A549 (cell line): ENCODE measurements around the gene NMNAT2.

Source experiments
- ESRRA ChIP-seq: fragments of 150-350 bp; IDR thresholded peaks from 2 replicates; pipeline ENCODE4 v1.6.1; 2014; ENCODE audit warnings: mild to moderate bottlenecking, low read length, borderline replicate concordance
- NPAS2 ChIP-seq: fragments of 250-450 bp; sonication (Bioruptor Pico); IDR thresholded peaks from 2 replicates; pipeline ENCODE4 v1.8.0; 2022; ENCODE audit warnings: mild to moderate bottlenecking, moderate library complexity, borderline replicate concordance
- POLR2A ChIP-seq: IDR thresholded peaks from 2 replicates; pipeline ENCODE4 v1.6.1; 2012; ENCODE audit warnings: mild to moderate bottlenecking, low read length
- TF ChIP-seq, protein P1 (sequence below): fragments of >200 bp; sonication (Bioruptor Twin); formaldehyde crosslinking; IDR thresholded peaks from 3 replicates; pipeline ENCODE4 v1.5.1; 2016
- TF ChIP-seq, protein P2 (sequence below): fragments of 450-650 bp; IDR thresholded peaks from 2 replicates; pipeline ENCODE4 v1.6.1; 2014; ENCODE audit warnings: antibody characterized with exemption
- TF ChIP-seq, protein P3 (sequence below): fragments of >200 bp; sonication (Bioruptor Twin); formaldehyde crosslinking; IDR thresholded peaks from 3 replicates; pipeline ENCODE4 v1.6.1; 2016

DNA sequence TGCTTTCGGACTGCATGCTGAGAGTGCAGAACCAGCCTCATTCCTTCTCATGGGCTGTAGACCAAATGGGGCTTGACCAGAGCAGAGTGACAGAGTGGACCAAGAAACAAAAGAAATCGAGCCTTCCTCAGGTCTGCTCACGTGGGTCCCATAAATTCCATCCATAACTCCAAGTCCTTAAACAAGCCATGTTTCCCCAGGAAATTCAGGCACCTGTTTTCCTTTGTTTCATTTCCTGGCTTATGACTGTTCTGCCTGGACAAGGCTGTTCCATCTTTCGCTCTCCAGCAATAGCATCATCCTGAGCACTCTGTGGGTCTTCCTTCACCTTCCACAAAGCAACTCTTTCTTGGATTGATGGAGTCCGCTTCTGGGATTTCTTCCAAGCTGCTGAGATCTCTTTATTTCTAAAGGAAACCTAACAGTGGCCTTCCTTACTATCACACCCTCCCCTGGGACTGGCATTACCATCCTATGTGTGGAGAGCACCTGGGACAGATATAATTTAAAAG lies 168.2 kb downstream of the NMNAT2 start:
- no peak for TF ChIP-seq POLR2A
- TF ChIP-seq, protein P1, sequence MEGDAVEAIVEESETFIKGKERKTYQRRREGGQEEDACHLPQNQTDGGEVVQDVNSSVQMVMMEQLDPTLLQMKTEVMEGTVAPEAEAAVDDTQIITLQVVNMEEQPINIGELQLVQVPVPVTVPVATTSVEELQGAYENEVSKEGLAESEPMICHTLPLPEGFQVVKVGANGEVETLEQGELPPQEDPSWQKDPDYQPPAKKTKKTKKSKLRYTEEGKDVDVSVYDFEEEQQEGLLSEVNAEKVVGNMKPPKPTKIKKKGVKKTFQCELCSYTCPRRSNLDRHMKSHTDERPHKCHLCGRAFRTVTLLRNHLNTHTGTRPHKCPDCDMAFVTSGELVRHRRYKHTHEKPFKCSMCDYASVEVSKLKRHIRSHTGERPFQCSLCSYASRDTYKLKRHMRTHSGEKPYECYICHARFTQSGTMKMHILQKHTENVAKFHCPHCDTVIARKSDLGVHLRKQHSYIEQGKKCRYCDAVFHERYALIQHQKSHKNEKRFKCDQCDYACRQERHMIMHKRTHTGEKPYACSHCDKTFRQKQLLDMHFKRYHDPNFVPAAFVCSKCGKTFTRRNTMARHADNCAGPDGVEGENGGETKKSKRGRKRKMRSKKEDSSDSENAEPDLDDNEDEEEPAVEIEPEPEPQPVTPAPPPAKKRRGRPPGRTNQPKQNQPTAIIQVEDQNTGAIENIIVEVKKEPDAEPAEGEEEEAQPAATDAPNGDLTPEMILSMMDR: no peak
- TF ChIP-seq, protein P2, sequence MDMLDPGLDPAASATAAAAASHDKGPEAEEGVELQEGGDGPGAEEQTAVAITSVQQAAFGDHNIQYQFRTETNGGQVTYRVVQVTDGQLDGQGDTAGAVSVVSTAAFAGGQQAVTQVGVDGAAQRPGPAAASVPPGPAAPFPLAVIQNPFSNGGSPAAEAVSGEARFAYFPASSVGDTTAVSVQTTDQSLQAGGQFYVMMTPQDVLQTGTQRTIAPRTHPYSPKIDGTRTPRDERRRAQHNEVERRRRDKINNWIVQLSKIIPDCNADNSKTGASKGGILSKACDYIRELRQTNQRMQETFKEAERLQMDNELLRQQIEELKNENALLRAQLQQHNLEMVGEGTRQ: no peak
- no peak for TF ChIP-seq NPAS2
- TF ChIP-seq, protein P3, sequence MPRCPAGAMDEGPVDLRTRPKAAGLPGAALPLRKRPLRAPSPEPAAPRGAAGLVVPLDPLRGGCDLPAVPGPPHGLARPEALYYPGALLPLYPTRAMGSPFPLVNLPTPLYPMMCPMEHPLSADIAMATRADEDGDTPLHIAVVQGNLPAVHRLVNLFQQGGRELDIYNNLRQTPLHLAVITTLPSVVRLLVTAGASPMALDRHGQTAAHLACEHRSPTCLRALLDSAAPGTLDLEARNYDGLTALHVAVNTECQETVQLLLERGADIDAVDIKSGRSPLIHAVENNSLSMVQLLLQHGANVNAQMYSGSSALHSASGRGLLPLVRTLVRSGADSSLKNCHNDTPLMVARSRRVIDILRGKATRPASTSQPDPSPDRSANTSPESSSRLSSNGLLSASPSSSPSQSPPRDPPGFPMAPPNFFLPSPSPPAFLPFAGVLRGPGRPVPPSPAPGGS: no peak
- TF ChIP-seq ESRRA: no peak
